Prostate gland (tissue), 2 donors: ENCODE data around the gene PCSK6. TPM values are rescaled to one million over a fixed set of nuclear protein-coding genes. Genes with fewer than 3 reads are reported as not detected.

Experiments used
- DNase-seq: peaks from one replicate; pipeline ENCODE4 v3.0.0-alpha.2; 2019; ENCODE audit warnings: low spot score
- H3K27ac ChIP-seq, 2 donors: fragments of 200-600 bp; sonication (generic); 2 replicates each; pipeline ENCODE4 v1.5.1; 2017 to 2019
- H3K27me3 ChIP-seq: fragments of 200-600 bp; sonication (generic); replicated peaks from 2 replicates; pipeline ENCODE4 v1.5.1; 2019; ENCODE audit not compliant: insufficient read depth
- H3K36me3 ChIP-seq, 2 donors: fragments of 200-600 bp; sonication (generic); 1 replicate in 1 of 2; 2 replicates in 1 of 2; pipeline versions ENCODE4 v1.5.1 to v1.8.1; 2017 to 2019
- H3K4me1 ChIP-seq: fragments of 200-600 bp; sonication (generic); replicated peaks from 2 replicates; pipeline ENCODE4 v1.5.1; 2019
- H3K4me3 ChIP-seq, 2 donors: fragments of 200-600 bp; sonication (generic); 2 replicates each; pipeline ENCODE4 v1.5.1; 2017 to 2019
- H3K9me3 ChIP-seq: fragments of 200-600 bp; sonication (generic); 2 replicates; pipeline ENCODE4 v1.5.1; 2017
- CTCF ChIP-seq, 4 experiments: fragments of 200-600 bp in 2 of 4; fragments of 450-650 bp in 2 of 4; sonication (generic) in 2 of 4; IDR thresholded peaks; 1 replicate in 3 of 4; 2 replicates in 1 of 4; pipeline ENCODE4 v1.5.1; 2016 to 2019; ENCODE audit warnings: antibody characterized with exemption in 4 of 4, mild to moderate bottlenecking in 2 of 4, moderate library complexity in 2 of 4
- POLR2A ChIP-seq: fragments of 450-650 bp; IDR thresholded peaks from one replicate; pipeline ENCODE4 v1.6.1; 2016; ENCODE audit warnings: antibody characterized with exemption, mild to moderate bottlenecking
- POLR2AphosphoS5 ChIP-seq: sonication (generic); formaldehyde crosslinking; IDR thresholded peaks from one replicate; pipeline ENCODE4 v1.6.1; 2017; ENCODE audit warnings: antibody characterized with exemption
- WGBS: methylation state at CpG from one replicate; pipeline ENCODE4 v1.1.5; 2018; 5-methylcytosine and 5-hydroxymethylcytosine counted together
- intact Hi-C: fragments of 100-400 bp; cut with DNase I; formaldehyde crosslinking; loops from one replicate; pipeline ENCODE4 v1.14.2; 2022
- total RNA-seq, 2 donors: library from RNA; depleted of rRNA; stranded (reverse); fragments of >200 nt; gene quantifications; one replicate each; pipeline ENCODE4 v1.1.0, GENCODE V29; 2016

PCSK6 gene
- total RNA-seq, 2 donors from 2014 or later = 4.4 to 84.1 TPM

- H3K27me3 ChIP-seq = no peaks in the 10 kb centered on the region
- peaks cover 11% of the 10 kb centered on the region for H3K4me1 ChIP-seq
- intact Hi-C loops = no loop called here
- H3K9me3 ChIP-seq = no peaks in the 10 kb centered on the region
- WGBS = 88% methylated on average over 9 of the region's 9 CpGs
- H3K36me3 ChIP-seq = no peaks in the 10 kb centered on the region
- DNase-seq = no peak
- H3K27ac ChIP-seq = no peak overlapping the region
- no peak overlapping the region for H3K4me3 ChIP-seq
- TF ChIP-seq POLR2AphosphoS5 (no peak), CTCF (IDR thresholded peaks at IDR 0.05) (no peak), POLR2A (no peak)
Observed at GRCh38 chr15:101436526-101436925, 53.0 kb downstream of the PCSK6 start.

- 97% methylated on average over 7 of the region's 7 CpGs for WGBS
- no peak for TF ChIP-seq POLR2A
- no peak for TF ChIP-seq POLR2AphosphoS5
- no peak for TF ChIP-seq CTCF (IDR thresholded peaks at IDR 0.05)
- no peak overlapping the region for H3K27ac ChIP-seq
- H3K36me3 ChIP-seq = no peaks in the 10 kb centered on the region
- no peaks in the 10 kb centered on the region for H3K27me3 ChIP-seq
- no peaks in the 10 kb centered on the region for H3K9me3 ChIP-seq
- H3K4me3 ChIP-seq = no peak overlapping the region
- intact Hi-C loops = no loop called here
- H3K4me1 ChIP-seq = peaks cover 11% of the 10 kb centered on the region
- DNase-seq = no peak
Observed at GRCh38 chr15:101435761-101436160, 53.7 kb downstream of the PCSK6 start.

GRCh38 chr15:101434032-101434920 lies 55.2 kb downstream of the PCSK6 start:
- Histone ChIP-seq H3K4me3 (no peak overlapping the region), H3K4me1 (peaks cover 4% of the 10 kb centered on the region), H3K27ac (no peak overlapping the region), H3K36me3 (no peaks in the 10 kb centered on the region), H3K9me3 (no peaks in the 10 kb centered on the region), H3K27me3 (no peaks in the 10 kb centered on the region)
- no peak for TF ChIP-seq POLR2A
- TF ChIP-seq POLR2AphosphoS5 = no peak
- TF ChIP-seq CTCF (IDR thresholded peaks at IDR 0.05) = no peak
- no peak for DNase-seq
- WGBS = 89% methylated on average over 21 of the region's 21 CpGs
- intact Hi-C loops = no loop called here

- H3K4me1 ChIP-seq = no peaks in the 10 kb centered on the region
- no peaks in the 10 kb centered on the region for H3K36me3 ChIP-seq
- no peaks in the 10 kb centered on the region for H3K27me3 ChIP-seq
- no peaks in the 10 kb centered on the region for H3K9me3 ChIP-seq
- H3K4me3 ChIP-seq = no peak overlapping the region
- no peak overlapping the region for H3K27ac ChIP-seq
- DNase-seq = no peak
- intact Hi-C loops = no loop called here
- WGBS = 87% methylated on average over 7 of the region's 7 CpGs
- no peak for TF ChIP-seq POLR2A
- TF ChIP-seq CTCF (IDR thresholded peaks at IDR 0.05) = no peak
Observed at GRCh38 chr15:101433396-101433795, 56.1 kb downstream of the PCSK6 start.

- Histone ChIP-seq H3K36me3 (no peaks in the 10 kb centered on the region), H3K27me3 (no peaks in the 10 kb centered on the region), H3K9me3 (no peaks in the 10 kb centered on the region), H3K4me1 (no peaks in the 10 kb centered on the region), H3K4me3 (no peak overlapping the region), H3K27ac (no peak overlapping the region)
- TF ChIP-seq CTCF (IDR thresholded peaks at IDR 0.05) = no peak
- TF ChIP-seq POLR2A = no peak
- no peak for TF ChIP-seq POLR2AphosphoS5
- 30% methylated on average over 3 of the region's 3 CpGs for WGBS
- no peak for DNase-seq
- intact Hi-C loops = no loop called here
Observed at GRCh38 chr15:101432982-101433381, 56.5 kb downstream of the PCSK6 start.
